Left ventricle myocardium inferior (tissue), 1 donor: Measurements from ENCODE around the gene FUT2. TPM values are rescaled to one million over a fixed set of nuclear protein-coding genes. Genes with fewer than 3 reads are reported as not detected.

Experiments used
- DNase-seq: peaks from one replicate; pipeline ENCODE4 v3.0.0-alpha.2; 2020
- H3K27ac ChIP-seq: fragments of 200-600 bp; replicated peaks from 2 replicates; pipeline ENCODE4 v1.8.0; 2021
- H3K27me3 ChIP-seq: fragments of 200-600 bp; 2 replicates; pipeline ENCODE4 v1.8.0; 2021; ENCODE audit warnings: low read depth
- H3K36me3 ChIP-seq: fragments of 200-600 bp; 2 replicates; pipeline ENCODE4 v1.8.0; 2021
- H3K4me1 ChIP-seq: fragments of 200-600 bp; 2 replicates; pipeline ENCODE4 v1.8.0; 2021
- H3K4me3 ChIP-seq: fragments of 200-600 bp; 2 replicates; pipeline ENCODE4 v1.8.0; 2021; ENCODE audit warnings: mild to moderate bottlenecking, moderate library complexity
- H3K9me3 ChIP-seq: fragments of 200-600 bp; replicated peaks from 2 replicates; pipeline ENCODE4 v1.8.0; 2021
- CTCF ChIP-seq: fragments of 200-600 bp; IDR thresholded peaks from 2 replicates; pipeline ENCODE4 v1.8.0; 2021; ENCODE audit warnings: antibody characterized with exemption, mild to moderate bottlenecking, borderline replicate concordance
- intact Hi-C: fragments of 100-400 bp; cut with micrococcal nuclease; formaldehyde crosslinking; loops from one replicate; pipeline ENCODE4 v1.11.0; 2022
- total RNA-seq: library from RNA; stranded (reverse); fragmentation: NEBNext Ultra II Directional; extraction: Animal tissue kit (Norgen Biotek cat#: 25700); gene quantifications from one replicate; pipeline ENCODE4 v1.2.1, GENCODE V29; 2021
- donor health status: DM: no; HTN: yes; CAD: no; lungs with severe emphysema.

The FUT2 gene
- total RNA-seq, 1 donor from 2014 or later: not detected

GRCh38 chr19:48719263-48720171 is 23.7 kb downstream of the FUT2 start, which contains the start of gene MAMSTR:
Gene MAMSTR, minus strand, starts transcription at chr19:48719725. Its CDS starts 694 bp downstream, at chr19:48719031.
- H3K4me3 ChIP-seq: peak within 1 kb of the TSS; percentile 64
- H3K4me1 ChIP-seq: peaks cover 90% of the 10 kb centered on the region
- peak within 1 kb of the TSS; percentile 90 for H3K27ac ChIP-seq
- no peaks in the 10 kb centered on the region for H3K27me3 ChIP-seq
- no peaks in the 10 kb centered on the region for H3K9me3 ChIP-seq
- intact Hi-C loops: no loop called here
- DNase-seq: no peak
- TF ChIP-seq CTCF: no peak
- H3K36me3 ChIP-seq: peaks cover 7% of the 10 kb centered on the region

- no peak for TF ChIP-seq CTCF
- Histone ChIP-seq H3K27me3 (no peaks in the 10 kb centered on the region), H3K4me3 (peak overlapping the region; percentile 64), H3K4me1 (peaks cover 90% of the 10 kb centered on the region), H3K27ac (peak overlapping the region; percentile 90), H3K36me3 (peaks cover 7% of the 10 kb centered on the region), H3K9me3 (no peaks in the 10 kb centered on the region)
- DNase-seq: peak; percentile 44
- intact Hi-C loops: no loop called here
Observed at GRCh38 chr19:48720251-48720612, 24.5 kb downstream of the FUT2 start.

GRCh38 chr19:48720613-48721296 is 25.0 kb downstream of the FUT2 start:
- peak; percentile 98 for DNase-seq
- peak overlapping the region; percentile 90 for H3K27ac ChIP-seq
- H3K4me3 ChIP-seq: peak overlapping the region; percentile 64
- peaks cover 7% of the 10 kb centered on the region for H3K36me3 ChIP-seq
- intact Hi-C loops: no loop called here
- H3K9me3 ChIP-seq: no peaks in the 10 kb centered on the region
- no peaks in the 10 kb centered on the region for H3K27me3 ChIP-seq
- H3K4me1 ChIP-seq: peaks cover 90% of the 10 kb centered on the region
- no peak for TF ChIP-seq CTCF

- DNase-seq: no peak
- no peak overlapping the region for H3K27ac ChIP-seq
- H3K4me1 ChIP-seq: peaks cover 90% of the 10 kb centered on the region
- intact Hi-C loops: no loop called here
- no peak overlapping the region for H3K4me3 ChIP-seq
- peaks cover 13% of the 10 kb centered on the region for H3K36me3 ChIP-seq
- H3K9me3 ChIP-seq: no peaks in the 10 kb centered on the region
- TF ChIP-seq CTCF: no peak
- no peaks in the 10 kb centered on the region for H3K27me3 ChIP-seq
Observed at GRCh38 chr19:48722196-48722708, 26.5 kb downstream of the FUT2 start.
